OCI-M1 (cell line): ENCODE results near the gene SUPT5H.
A peak's percentile ranks its signal among the peaks of the same experiment; 100 is the strongest.

Experiments used
- DNase-seq: peaks from one replicate; lab custom pipeline; 2025; lab: John Stamatoyannopoulos, UW

The SUPT5H gene

DNA sequence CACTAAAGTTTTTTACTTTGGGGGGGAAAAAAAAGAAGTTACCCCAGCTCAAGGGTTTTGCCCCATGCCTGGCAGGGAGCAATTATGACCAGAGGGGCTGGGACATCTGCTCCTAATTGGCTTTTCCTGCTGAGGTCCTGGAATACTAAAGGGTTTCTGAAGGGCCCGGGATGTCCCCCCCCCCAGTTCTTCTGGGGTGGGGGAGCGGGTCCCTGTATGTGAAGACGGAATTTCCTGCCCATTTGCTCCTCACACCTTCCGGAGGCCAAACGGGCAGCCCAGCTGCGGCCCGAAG lies 52.3 kb downstream of the SUPT5H start:
- no peak for DNase-seq

DNA sequence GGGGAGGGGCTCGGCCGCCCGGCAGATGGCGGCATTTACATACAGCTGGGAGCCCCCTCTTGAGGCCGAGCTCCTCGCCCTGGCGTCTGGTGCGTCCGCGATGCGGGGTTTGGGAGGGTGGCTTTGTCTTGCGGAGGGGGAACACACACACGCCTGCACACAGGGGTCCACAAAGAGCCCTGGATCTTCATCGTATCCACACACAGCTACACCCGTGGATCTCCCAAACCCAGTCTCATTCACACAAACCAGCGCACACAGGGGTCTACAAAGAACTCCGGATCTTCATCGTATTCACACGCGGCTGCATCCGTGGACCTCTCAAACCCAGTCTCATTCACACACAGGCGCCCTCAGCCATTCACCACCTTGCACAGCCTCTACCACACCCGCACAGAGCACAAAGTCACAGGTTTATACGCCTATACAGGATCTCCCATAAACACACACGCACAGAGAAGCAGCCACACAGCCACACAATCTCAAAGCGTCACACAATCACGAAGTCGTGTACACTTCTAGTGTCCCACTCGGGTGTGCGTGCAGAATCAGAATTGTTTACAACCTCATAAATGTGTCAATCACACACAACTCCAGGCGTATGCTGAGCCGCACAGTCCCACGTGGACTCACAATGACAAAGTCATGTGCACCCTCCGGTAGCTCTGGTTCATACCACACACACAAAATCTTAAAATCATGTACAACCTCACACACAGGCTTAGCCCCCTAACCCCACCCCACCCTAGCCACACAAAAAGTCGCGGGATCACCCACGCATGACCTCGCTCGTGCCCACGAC lies 52.8 kb downstream of the SUPT5H start:
- peak; percentile 79 for DNase-seq

DNA sequence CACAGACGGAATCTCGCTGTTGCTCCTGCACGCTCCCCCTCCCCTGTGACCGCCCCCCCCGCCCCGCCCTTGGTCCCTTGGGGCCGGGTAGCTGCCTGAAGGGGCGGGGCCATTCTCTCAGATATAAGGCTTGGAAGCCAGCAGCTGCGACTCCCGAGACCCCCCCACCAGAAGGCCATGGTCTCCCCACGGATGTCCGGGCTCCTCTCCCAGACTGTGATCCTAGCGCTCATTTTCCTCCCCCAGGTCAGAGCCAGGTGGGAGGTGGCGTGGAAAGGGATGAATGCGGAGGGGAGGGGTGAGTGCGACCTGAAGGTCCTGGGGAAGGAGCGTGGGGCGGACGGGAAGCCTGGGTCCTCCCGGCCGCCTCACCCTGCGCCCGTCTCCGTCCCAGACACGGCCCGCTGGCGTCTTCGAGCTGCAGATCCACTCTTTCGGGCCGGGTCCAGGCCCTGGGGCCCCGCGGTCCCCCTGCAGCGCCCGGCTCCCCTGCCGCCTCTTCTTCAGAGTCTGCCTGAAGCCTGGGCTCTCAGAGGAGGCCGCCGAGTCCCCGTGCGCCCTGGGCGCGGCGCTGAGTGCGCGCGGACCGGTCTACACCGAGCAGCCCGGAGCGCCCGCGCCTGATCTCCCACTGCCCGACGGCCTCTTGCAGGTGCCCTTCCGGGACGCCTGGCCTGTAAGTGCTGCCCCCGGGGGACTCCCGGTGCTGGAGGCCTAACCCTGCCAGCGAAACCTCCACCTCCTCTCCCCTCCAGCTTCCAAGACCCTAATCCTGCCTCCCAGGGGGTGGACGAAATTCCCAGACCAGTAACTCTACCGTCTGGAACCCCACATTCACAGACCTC lies 53.6 kb downstream of the SUPT5H start, which contains the start of gene DLL3:
TSS of gene DLL3 (plus strand) at position 150 of the 845 bp plus-strand sequence. CDS start at position 178, 28 bp downstream.
- no peak for DNase-seq

DNA sequence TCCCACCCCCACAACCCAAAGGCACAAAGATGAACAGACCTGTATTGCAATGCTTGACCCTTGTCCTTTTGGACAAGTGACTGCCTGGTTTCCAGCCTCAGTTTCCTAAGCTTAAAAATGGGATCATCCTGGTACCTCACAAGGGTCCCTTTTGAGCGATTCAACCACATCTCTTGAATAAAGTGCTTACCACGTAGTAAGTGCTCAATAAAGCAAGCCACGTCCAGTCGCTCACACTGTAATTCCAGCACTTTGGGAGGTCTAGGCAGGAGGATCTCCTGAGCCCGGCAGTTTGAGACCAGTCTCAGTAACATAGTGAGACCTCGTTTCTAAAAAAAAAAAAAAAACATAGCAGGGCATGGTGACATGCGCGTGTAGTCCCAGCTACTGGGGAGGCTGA lies 54.5 kb downstream of the SUPT5H start:
- no peak for DNase-seq

DNA sequence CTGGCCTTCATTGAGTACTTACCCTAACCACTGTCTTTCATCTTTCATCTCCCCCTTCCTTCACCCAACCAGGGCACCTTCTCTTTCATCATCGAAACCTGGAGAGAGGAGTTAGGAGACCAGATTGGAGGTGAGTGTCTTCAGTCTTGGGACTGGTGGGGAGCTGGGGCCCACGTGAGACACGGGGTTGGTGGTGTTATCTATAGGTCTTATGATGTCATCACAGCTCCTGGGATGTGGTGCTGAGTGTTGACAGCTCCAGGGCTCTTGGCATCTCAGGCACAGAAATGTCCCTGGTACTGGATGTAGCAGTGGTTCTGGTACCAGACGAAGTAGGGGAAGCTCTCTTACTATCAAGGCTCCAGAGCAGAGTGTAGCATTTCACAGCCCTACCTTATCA lies 55.2 kb downstream of the SUPT5H start:
- peak; percentile 24 for DNase-seq

DNA sequence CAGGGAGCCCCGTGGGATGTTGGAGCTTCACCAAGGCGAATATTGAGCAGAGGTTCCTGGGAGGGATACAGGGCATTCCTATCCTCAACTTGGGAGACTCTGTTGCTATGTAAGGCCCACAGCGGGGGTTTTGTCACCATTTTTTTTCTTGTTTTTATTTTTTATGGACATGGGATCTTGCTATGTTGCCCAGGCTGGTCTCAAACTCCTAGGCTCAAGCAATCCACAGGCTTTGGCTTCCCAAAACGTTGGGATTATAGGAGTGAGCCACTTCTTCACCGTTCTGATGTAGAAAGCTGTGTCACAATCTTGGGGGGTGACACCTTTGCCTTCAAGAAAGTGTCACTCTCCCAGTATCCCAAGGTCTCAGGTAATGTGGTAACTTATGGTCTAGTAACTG lies 56.0 kb downstream of the SUPT5H start:
- no peak for DNase-seq

DNA sequence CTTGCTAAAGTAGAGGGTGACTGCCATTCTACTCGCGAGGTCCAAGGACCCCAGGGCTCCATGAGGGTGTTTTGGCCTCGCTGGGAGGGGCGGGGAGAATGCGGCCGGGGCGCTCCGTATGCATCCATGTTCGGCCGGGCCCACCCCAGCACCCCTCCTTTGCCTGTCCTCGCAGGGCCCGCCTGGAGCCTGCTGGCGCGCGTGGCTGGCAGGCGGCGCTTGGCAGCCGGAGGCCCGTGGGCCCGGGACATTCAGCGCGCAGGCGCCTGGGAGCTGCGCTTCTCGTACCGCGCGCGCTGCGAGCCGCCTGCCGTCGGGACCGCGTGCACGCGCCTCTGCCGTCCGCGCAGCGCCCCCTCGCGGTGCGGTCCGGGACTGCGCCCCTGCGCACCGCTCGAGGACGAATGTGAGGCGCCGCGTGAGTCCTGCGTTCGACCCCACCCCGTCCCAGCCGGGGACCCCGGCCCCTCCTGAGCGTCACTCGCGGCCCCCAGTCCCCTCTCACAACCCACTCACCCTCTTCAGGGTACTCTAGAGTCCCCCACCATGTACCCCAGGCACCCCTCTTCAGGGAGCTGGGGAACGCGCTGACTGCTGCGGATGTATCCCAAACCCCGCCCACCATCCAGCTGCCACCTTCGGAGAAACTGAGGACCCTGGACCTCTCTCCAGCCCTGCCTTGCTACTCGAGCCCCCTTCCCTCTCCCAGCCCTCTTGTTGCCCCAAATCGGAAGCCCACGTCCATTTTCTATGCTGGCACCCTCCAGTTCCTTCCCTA lies 57.4 kb downstream of the SUPT5H start:
- peak; percentile 90 for DNase-seq

DNA sequence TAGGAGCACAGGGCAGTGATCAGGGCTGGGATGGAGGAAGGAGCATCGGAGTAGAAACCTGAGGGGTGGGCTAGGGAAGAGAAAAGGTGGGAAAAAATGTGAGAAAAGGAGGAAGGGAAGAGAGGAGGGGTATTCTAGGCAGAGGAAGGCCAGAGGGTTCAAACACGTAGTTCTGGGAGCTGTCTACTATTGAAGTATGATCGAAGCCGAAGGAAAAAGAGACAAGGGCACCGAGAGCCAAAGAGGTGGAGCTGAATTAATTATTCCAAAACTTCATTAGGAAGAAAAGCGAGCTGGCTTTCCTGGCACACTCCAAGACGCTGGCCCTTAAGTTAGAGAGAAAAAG lies 61.2 kb downstream of the SUPT5H start:
- DNase-seq: no peak

DNA sequence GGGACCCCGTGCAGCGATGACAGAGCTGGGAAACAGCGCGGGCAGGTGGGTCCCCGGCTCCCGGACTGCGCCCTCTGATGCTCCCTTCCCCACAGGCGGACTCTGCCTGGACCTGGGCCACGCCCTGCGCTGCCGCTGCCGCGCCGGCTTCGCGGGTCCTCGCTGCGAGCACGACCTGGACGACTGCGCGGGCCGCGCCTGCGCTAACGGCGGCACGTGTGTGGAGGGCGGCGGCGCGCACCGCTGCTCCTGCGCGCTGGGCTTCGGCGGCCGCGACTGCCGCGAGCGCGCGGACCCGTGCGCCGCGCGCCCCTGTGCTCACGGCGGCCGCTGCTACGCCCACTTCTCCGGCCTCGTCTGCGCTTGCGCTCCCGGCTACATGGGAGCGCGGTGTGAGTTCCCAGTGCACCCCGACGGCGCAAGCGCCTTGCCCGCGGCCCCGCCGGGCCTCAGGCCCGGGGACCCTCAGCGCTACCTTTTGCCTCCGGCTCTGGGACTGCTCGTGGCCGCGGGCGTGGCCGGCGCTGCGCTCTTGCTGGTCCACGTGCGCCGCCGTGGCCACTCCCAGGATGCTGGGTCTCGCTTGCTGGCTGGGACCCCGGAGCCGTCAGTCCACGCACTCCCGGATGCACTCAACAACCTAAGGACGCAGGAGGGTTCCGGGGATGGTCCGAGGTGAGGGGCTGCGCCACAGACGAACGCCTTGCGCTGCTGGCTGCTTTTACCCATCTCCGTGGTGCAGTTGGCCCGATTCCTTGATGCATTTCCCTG lies 61.7 kb downstream of the SUPT5H start:
- DNase-seq: no peak

DNA sequence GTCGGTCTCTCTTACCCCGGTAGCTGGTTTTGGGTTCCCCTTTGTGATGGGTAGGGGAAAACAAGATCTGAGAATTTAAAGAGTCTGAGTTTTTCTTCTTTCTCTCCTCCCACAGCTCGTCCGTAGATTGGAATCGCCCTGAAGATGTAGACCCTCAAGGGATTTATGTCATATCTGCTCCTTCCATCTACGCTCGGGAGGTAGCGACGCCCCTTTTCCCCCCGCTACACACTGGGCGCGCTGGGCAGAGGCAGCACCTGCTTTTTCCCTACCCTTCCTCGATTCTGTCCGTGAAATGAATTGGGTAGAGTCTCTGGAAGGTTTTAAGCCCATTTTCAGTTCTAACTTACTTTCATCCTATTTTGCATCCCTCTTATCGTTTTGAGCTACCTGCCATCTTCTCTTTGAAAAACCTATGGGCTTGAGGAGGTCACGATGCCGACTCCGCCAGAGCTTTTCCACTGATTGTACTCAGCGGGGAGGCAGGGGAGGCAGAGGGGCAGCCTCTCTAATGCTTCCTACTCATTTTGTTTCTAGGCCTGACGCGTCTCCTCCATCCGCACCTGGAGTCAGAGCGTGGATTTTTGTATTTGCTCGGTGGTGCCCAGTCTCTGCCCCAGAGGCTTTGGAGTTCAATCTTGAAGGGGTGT lies 62.5 kb downstream of the SUPT5H start:
- no peak for DNase-seq

DNA sequence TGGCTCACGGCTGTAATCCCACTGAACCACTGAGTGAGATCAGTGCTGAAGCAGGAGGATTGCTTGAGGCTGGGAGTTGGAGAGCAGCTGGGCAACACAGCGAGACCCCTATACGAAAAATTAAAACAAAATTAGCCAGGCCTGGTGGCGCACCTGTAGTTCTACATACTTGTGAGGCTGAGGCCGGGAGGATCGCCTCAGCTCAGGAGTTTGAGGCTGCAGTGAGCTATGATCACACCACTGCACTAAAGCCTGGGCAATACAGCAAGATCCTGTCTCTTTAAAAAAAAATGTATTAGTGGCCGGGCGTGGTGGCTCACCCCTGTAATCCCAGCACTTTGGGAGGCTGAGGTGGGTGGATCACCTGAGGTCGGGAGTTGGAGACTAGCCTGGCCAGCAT lies 63.2 kb downstream of the SUPT5H start:
- no peak for DNase-seq

DNA sequence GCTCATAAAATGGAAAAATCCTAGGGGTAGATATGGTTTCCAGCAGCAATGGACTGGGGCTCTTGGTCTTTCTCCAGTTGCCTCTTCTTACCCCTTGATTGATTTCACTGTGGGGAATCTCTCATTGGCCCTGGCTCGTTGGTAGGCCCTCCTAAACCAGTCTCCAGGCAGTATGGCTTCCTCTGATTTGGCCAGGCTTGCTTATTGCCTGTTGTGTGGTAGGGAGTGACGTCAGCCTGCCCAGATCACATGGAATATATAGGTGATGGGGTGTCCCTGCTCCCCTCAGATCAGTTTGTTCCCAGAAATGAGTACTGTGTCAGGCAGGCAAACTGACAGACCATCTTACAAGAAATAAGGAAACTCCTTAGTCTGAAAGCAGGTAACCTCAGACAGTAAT lies 63.9 kb downstream of the SUPT5H start:
- DNase-seq: no peak

DNA sequence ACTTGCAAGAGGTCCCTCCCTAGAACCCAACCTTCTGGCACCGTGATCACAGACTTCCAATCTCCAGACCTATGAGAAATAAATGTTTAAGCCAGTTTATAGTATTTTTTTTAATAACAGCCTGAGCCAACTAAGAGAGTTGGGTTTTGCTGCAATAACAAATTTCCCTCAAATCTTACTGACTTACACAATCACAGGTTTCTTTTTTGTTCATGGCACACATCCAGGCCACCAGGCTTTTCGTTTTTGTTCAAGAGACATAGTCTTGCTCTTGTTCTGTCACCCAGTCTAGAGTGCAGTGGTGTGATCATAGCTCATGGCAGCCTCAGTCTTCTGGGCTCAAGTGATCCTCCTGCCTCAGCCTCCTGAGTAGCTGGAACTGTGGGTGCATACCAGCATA lies 67.6 kb downstream of the SUPT5H start:
- DNase-seq: peak; percentile 12

DNA sequence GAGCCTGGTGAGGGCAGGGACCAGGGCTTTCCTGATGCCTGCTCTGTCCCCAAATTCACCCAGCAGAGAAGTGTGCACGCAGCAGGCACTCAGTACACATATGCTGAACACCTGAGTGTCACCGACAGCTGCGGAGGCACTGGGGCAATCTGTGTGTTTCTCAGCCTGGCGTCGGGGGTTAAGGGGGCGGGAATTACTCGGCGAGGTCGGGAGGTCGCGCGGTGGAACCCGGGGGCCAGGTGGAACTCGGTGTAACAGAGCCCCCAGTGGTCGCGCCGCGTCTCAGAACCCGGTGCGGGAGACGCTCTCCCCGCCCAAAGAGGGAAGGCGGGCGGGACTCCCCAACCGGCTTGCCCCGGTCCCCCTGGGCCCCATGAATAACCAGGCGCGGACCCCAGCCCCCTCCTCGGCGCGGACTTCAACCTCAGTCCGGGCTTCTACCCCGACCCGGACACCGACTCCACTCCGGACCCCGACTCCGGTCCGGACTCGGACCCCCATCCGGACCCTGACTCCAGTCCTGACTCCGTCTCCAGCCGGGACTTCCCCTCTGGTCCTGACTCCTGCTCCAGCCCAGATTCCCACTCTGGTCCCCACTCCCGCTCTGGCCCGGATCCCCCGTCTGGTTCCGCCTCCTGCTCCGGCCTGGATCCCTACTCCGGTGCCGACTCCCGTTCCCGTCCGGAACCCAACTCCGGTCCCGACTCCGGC lies 69.6 kb downstream of the SUPT5H start, which contains the start of gene SELENOV:
TSS of gene SELENOV (plus strand) at position 300 of the 711 bp plus-strand sequence. CDS start at position 374, 74 bp downstream.
- no peak for DNase-seq

DNA sequence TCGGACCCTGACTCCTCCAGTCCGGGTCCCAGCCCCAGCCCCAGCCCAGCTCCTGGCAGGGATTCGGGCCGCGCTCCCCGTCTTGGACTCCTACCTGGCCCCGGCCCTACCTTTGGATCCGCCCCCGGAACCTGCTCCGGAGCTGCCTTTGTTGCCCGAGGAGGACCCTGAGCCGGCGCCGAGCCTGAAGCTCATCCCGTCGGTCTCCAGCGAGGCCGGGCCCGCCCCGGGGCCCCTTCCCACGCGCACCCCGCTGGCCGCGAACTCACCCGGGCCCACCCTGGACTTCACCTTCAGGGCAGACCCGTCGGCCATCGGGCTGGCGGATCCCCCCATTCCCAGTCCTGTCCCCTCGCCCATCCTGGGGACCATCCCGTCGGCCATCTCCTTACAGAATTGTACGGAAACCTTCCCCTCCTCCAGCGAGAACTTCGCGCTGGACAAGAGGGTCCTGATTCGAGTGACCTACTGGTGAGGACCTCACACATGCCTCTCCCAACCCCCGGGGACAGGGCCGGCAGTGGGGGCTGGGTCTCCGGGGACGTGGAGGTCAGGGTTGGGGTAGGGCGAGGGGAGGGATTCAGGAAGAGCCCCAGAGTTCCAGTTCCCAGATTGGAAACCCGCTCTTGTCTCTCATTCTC lies 70.3 kb downstream of the SUPT5H start:
- no peak for DNase-seq

DNA sequence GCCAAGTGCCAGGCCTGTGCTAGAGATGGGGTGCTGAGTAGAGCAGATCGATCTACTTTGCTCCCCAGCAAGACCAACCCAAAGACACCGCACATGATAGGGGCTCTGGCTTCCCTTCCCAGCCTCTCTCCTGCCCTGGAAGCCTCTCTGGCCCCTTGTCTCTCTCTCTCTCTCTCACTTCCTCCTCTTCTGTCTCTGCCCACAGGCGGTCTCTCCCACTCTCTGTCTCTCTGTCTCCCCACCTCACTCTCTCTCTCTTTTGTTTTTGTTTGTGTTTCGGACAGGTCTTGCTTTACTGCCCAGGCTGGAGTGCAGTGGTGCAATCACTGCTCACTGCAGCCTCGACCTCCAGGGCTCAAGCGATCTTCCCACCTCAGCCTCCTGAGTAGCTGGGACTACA lies 70.9 kb downstream of the SUPT5H start:
- no peak for DNase-seq

DNA sequence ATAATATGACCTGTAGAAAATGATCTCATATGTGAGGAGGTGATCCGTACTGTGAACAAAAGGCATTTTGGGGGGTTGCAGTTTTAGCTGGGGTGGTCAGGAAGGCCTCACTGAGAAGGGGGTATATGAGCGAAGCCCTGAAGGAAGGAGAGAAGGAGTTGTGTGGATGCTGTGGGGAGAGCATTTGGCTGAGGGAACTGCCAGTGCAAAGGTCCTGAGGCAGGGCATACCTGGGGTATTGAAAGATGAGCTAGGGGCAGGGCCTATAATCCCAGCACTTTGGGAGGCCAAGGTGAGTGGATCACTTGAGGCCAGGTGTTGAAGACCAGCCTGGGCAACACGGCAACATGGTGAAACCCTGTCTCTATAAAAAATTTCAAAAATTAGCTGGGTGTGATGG lies 72.0 kb downstream of the SUPT5H start:
- no peak for DNase-seq

DNA sequence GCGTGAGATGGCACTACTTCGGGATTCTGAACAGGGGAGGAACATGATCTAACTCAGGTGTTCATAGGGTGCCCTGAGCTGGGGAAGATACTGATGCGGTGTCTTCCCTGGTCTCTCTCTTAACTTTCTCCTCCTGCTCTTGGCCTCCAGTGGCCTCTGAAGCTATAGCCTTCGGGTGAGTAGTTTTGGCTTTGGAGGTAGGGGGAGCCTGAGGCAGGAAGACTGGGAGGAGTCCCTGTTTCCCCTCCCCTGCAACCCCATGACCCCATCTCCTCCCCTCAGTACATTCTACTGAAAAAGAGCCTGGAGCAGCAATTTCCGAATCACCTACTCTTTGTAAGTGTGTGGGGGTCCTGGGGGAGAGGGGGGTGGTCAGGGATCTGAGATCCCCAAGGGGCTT lies 73.1 kb downstream of the SUPT5H start:
- DNase-seq: no peak

DNA sequence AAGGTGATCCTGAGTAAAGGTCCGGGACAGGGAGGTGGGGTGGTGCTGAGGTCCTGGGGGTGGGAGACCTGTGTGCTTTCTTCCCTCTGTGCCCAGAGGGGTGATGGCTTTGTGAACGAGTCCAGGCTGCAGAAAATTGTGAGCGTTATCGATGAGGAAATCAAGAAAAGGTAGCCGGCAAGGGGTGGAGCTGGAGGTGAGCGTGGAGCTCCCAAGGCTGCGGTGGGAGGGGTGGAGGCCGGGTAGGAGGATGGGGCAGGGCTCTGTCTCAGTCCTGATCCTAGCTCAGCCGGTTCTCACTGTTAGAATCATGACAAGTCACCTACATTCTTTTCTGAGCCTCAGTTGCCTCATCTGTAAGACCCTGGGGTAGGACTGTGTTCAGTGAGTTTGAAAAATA lies 73.6 kb downstream of the SUPT5H start:
- DNase-seq: no peak
